ENCODE measurements around the gene IFNG.
"Not testable (repeated sequence)": the region's sequence is repeated elsewhere in the genome, so short reads cannot be mapped to it uniquely, and the experiment has no call there.

The IFNG gene

DNA sequence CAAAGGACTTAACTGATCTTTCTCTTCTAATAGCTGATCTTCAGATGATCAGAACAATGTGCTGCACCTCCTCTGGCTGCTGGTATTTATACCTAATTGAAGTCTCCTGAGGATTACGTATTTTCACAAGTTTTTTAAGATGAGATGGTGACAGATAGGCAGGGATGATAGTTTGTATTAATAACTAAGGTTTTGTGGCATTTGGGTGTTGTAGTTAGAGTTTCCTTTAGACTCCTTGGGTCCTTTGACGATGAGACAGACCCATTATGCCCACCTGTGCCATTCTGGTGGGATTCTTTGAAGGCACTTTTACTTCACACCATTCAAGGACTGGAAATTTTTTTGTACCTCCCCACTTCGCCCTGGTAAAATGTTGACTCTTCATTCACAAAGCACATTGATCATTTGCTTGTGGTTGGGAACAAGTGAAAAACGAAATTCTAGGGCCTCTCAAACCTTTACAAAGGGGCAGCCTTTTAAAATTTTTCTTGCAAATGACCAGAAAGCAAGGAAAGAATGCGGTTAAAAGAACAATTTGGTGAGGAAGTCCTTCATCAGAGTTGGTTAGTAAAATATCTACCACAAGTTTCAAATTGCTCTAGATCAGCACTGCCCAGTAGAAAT is at the start of gene IFNG:
Gene IFNG (minus strand): TSS at position 60 of the 624 bp plus-strand sequence. CDS start 125 bp downstream, outside the sequence.
- peak; percentile 83 for DNase-seq

- DNase-seq, result not testable (repeated sequence)
Measured at GRCh38 chr12:68209048-68209728, 49.6 kb upstream of the IFNG start.

DNA sequence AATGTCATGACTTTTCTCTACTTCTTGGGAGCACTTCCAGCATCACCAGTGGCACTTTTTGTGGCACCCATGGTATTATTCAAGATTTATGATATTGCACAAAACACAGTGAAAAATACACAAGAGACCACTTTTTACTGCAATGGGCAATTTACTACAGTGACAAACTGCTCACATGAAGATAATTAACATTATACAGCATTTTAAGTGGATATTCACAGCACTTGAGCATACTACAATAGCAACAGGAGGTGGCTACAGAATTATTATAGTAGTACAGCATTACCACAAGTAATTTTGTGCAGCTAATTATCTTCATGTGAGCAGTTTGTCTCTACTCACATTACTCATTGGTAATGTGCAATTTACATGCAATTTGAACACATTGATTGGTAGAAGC is 47.7 kb upstream of the IFNG start:
- DNase-seq, result no peak

- DNase-seq, result no peak
Measured at GRCh38 chr12:68206446-68206845, 46.9 kb upstream of the IFNG start.

GRCh38 chr12:68203460-68203875 is 43.9 kb upstream of the IFNG start:
- DNase-seq, result peak; percentile 35

DNA sequence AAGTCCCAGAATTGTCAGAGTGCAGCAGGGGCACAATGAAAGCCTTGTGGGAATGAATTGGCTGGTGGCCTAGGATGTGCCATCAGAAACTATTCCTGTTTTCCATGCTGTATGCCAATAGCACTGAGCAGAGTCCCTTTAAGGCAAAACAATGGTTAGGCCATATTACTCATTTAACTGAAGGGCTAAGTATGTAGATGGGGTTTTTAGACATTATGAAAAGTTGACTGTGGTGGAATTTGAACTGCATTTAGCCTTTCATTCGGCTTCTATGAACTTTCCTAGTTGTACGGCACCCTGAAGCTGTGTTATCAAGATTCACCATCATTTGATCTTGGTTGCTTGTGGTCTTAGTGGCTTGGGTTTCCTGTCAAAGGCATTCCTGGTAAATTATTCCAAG is 41.3 kb upstream of the IFNG start:
- no peak for DNase-seq

DNA sequence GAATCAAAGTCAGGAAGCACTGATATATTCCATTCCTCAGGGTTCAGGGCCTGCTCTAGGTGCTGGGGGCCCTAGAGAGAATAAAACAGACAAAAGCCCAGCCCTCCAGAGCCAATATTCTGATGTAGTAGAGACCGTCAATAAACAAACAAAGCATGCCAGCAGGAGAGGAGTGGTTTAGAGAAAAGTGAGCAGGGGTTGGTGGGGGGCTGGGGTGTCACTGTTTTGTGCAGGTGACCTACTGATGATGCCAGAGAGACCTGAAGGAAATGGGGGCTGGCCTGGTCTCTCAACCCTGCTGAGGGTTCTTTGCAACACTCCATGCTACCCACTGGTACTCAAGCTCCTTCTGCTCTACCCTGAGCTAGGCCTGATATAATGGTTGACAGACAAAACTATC is 39.6 kb upstream of the IFNG start:
- DNase-seq, result no peak

DNA sequence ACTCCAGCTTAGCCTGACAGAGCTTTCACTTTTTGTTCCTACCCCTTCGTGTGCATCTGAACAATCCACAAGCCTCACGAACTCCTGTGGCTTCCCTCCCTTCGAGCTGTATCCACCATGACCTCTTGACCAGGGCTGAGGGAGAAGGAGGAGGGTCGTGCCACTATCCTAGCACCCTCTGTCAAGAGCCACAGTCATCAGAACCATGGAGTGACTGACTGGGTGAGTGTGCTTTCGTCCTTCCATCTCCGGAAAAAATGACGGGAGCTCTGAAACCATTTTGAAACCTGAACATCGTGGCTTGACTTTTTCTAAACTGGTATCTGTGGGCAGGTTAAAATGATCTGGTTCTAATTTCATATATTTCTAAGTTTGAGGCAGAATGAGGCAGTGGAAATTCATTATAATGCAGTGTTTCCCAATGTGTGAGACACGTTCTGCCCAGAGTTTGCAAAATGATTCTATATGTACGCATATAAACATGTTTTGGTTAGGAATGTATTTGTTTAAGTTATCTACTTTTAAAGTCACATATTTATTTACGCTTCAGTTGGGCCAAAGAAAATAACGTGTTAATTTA is 39.1 kb upstream of the IFNG start:
- DNase-seq, result peak; percentile 14

GRCh38 chr12:68190301-68190700 is 30.8 kb upstream of the IFNG start:
- no peak for DNase-seq

DNA sequence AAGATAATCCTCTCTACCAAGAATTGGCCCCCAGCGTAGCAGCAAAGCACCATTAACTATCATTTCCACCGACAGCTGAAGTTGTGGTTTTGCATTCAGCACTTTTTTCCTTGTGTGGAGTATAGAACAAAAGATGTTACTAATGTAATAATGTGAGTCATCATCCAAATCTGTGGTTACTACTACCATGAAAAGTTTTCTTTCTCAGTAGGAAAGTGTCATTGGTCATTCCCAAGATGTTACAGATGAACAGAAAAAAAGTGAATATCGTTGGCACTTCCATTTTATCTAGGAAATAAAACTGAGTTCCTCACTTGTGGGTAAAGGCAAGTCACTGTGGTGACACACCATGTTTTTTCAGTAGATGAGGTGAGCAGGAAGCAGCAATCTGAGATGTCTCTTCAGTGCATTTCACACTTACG is 30.3 kb upstream of the IFNG start:
- DNase-seq, result peak; percentile 52

- DNase-seq, result no peak
Measured at GRCh38 chr12:68185598-68185997, 26.1 kb upstream of the IFNG start.

DNA sequence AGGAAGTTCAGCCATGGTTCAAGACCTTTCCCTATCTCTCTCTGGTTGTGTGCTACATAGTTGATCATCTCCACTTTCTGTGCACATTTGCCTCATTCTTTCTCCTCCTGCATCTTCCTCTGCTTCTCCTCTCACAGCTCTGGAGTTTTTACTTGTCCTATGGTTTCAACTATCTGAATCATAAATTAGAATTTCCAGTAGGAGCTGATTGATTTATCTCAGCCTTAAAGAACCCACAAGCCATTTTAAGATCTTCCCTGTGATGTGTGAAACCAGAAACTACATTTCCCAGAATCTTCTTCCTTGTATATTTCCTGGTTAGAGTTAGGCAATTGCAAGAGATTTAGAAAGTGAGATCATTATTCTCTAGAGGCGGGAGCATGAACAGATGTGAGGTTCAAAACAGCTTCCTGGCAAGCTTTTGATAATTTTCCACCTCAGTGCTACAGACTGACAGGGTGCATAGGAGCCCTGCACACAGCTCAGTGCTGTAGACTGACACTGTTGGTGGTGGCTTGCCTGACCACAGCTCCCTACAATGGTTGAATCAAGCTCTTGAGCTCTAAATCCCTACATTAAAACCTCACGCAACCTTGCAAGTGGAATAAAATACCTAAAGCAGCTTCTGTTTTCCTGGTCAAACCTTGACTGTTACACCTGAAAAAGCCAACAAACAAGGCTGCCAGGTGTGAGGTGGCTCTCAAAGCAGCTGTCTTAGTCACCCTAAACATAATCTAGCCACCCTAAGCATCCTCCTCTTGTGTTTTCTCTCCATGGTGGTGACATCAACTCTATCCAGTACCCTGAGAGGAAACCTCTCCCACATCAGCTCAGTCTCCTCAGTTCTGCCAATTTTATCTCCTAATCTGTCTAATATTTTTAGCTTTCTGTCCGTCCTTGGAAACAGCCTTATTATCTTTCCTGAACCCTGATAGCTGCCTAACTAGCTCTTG is 21.5 kb upstream of the IFNG start:
- peak; percentile 69 for DNase-seq

DNA sequence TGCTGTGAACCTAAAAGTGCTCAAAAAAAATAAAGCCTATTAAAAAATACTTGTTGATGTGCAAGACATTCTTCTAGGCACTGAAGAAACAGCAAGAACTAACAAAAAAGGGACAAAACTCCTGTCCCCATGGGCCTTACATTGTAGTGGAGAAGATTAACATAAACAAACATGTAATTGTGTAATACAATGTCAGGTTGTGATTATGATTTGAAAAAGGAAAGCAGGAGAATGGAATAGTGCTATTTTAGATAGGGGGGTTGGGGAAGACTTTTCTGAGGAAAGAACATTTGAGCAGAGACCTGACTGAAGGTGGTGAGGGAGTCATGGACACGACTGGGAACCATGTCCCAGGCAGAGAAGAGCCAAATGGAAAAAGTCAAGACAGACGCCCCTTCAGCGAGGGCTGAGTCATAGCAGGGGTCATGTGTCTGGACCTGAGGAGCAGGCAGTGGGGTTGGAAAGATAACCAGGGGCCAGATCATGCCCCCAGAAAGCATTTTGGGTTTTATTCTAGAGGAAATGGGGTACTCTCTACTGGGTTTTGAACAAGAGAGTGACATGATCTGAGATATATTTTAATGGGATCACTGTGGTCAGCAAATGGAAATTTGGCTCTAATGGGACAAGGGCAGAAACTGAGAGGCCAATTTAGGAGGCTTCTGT is 19.4 kb upstream of the IFNG start:
- DNase-seq, result no peak

DNA sequence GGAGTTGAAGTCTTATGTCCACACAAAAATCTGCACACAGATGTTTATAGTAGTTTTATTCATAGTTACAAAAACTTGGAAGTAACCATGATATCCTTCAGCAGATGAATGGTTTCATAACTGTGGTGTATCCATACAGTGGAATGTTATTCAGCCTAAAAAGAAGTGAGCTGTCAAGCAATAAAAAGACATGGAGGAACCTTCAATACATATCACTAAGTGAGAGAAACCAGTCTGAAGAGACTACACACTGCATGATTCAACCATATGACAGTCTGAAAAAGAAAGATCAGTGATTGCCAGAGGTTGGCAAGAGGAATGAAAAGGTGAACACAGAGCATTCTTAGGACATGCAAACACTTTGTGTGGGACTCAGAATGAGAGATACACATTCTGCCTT is 18.6 kb upstream of the IFNG start:
- DNase-seq, result no peak

DNA sequence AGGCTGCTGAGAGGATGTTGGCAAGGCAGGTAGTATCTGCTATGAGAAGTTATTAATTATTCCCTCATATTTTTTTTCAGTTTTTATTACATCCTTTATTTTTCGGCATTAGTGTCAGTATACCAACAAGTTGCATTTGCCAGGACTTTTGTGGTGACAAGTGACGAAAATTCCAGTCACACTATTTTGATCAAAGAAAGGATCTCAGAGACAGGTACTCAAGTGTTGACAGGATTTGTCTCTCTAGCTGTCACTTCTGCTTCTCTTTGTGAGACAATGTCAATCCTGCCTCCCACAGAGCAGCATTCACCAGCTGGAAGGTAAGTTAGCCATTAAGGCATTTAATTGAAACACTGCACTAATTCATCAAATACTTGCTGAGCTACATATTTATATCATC is 18.0 kb upstream of the IFNG start:
- DNase-seq, result no peak

GRCh38 chr12:68176257-68176656 is 16.7 kb upstream of the IFNG start:
- no peak for DNase-seq

DNA sequence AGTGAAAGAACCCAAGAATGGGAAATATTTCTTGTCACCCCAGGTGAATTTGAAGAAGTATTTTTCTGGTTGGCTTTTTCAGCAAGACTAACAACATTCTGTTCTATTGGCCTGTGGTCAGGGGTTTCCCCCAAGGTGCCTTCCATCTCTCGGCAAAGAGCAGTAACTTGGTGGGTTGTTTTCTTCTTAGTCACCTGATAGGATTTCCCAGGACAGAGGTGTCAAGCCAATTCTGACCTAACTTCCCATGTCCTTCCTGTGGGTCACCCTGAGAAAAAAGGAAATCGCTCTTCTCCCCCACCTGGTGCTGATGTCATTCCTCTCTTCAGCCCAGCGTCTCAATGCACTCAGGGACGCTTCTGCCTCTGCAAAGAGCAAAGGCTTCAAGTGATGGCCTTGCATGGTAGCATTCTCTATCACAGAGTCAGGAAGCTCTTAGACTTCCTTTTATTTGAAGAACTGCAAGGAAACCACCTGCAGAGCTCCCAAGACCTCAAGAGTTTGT is 16.1 kb upstream of the IFNG start:
- DNase-seq, result peak; percentile 85

GRCh38 chr12:68174761-68175160 is 15.2 kb upstream of the IFNG start:
- DNase-seq, result not testable (repeated sequence)

DNA sequence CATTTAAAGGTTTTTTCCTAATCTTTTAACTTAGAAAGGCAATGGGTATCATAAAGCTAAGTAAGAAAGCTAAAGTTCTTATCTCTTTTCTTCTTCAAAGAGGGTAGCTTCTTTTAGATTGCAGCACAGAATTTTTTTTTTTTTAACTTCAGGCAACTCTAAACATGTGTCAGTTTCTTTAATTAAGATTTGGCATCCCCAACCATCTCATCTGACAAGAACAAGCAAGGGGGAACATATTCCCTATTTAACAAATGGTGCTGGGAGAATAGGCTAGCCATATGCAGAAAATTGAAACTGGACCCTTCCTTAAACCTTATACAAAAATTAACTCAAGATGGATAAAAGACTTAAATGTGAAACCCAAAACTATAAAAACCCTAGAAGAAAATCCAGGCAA is 14.3 kb upstream of the IFNG start:
- no peak for DNase-seq

DNA sequence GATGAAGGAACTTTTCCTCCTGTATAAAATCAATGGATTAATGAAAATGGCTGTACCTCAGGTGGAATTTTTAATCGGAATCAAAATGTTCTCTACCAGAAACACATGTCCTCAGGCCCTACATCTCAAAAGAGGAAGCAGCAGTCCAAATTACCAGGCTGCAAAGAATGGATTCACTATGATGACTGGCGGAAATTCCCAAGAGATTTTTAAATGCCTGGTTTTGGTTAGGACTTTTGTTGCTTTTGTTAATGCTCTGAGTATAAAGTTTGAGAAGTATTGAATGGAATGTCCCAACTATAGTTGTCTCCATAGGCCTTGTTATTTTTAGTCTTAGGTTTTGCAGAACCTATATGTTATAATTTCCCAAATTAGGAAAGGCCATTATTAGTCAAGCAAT is 11.2 kb upstream of the IFNG start:
- no peak for DNase-seq

DNA sequence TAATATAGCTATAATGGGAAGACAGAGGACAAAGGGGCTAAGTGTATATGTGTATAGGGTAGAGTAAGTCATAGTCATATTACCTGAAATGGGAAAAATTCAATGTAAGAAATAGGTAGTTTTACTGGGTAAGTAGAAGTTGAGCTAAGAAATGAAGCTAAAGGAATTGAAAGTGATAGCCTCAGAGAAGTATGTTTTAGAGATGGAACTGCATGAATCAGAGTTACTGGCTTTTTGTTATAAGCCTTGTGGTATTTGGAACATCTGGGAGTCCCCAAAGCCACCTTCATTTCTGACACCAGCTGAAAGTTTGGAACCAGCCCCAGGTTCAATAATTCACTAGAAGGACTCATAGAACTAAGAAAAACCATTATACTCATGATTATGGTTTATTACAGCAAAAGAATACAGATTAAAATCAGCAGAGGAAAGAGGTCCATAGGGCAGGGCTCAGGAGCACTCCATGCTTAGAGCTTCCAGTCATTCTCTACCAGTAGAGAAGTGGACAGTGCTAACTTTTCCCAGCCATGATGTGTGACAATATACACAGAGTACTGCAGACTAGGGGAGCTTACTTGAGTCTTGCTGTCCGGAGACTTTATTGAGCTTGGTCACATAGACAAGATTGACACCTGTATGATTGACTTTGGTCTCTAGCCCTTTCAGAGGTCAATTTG is 9.8 kb upstream of the IFNG start:
- DNase-seq, result no peak

- no peak for DNase-seq
Measured at GRCh38 chr12:68166317-68166831, 6.8 kb upstream of the IFNG start.

All from CD4-positive, alpha-beta T cell treated with Interleukin-17A for 1 hour (primary cell).